K562 (cell line): ENCODE results near the gene HLF. TPM values are rescaled to one million over a fixed set of nuclear protein-coding genes. Genes with fewer than 3 reads are reported as not detected.
A peak's percentile ranks its signal among the peaks of the same experiment; 100 is the strongest.

Experiments used
- ATAC-seq: fragments of 200-7000 bp; cut with Tn5 transposase; 3 replicates; pipeline ENCODE4 v1.9.1; 2020; ENCODE audit warnings: moderate library complexity
- BruUV-seq: library from RNA; stranded (reverse); fragments of 400-500 nt; replicated peaks from 2 replicates; lab custom pipeline; 2021; lab: Mats Ljungman, UMichigan
- CTCF ChIA-PET: fragments of 300-600 bp; formaldehyde crosslinking; extraction: SDS; loops from one replicate; lab custom pipeline; 2021; ENCODE audit warnings: low intra/inter-chr PET ratio; lab: Yijun Ruan, JAX
- POLR2A ChIA-PET: fragments of 300-600, 350-650 bp; sonication (Branson Sonifier 250); formaldehyde crosslinking; extraction: SDS; loops from one replicate; lab custom pipeline; 2021; ENCODE audit warnings: antibody characterized with exemption, inconsistent platforms; lab: Yijun Ruan, JAX
- DNase-seq, 4 experiments: peaks; one replicate each; pipeline versions ENCODE4 v3.0.0 to v3.0.0-alpha.2; 2011 to 2018; ENCODE audit warnings: low spot score in 3 of 4, mixed read lengths in 3 of 4; ENCODE audit errors: extremely low read depth in 1 of 4
- FAIRE-seq: peaks from 2 replicates; lab custom pipeline; 2011; peaks lifted over from hg19 to GRCh38; lab: Jason Lieb, UNC
- H2AFZ ChIP-seq: 2 replicates; pipeline ENCODE4 v1.6.0; 2011; ENCODE audit warnings: low read depth, low read length, control low read depth, inconsistent platforms
- H3K27ac ChIP-seq: fragments of 200-600 bp; 3 replicates; pipeline ENCODE4 v1.8.0; 2011; ENCODE audit warnings: low read depth, mild to moderate bottlenecking, control low read depth, inconsistent platforms, low read length, moderate library complexity, mixed read lengths; ENCODE audit errors: extremely low read depth
- H3K27me3 ChIP-seq, 2 experiments: fragments of 300-600 bp in 1 of 2; 2 replicates in 1 of 2; 3 replicates in 1 of 2; pipeline versions ENCODE4 v1.6.0 to v1.8.0; 2011; ENCODE audit warnings: inconsistent platforms in 2 of 2, low read length in 2 of 2, mild to moderate bottlenecking in 1 of 2, mixed read lengths in 1 of 2, moderate library complexity in 1 of 2; ENCODE audit not compliant: control insufficient read depth in 2 of 2, insufficient read depth in 2 of 2
- H3K36me3 ChIP-seq: fragments of 300-600 bp; 3 replicates; pipeline ENCODE4 v1.8.0; 2011; ENCODE audit warnings: mild to moderate bottlenecking, low read length, inconsistent platforms; ENCODE audit not compliant: control insufficient read depth, insufficient read depth
- H3K4me1 ChIP-seq, 2 experiments: fragments of 200-600 bp in 1 of 2; replicated peaks in 1 of 2; 2 replicates in 1 of 2; 3 replicates in 1 of 2; pipeline versions ENCODE4 v1.5.1 to v1.8.0; 2011; ENCODE audit warnings: inconsistent platforms in 2 of 2, low read length in 2 of 2, mild to moderate bottlenecking in 1 of 2, mixed read lengths in 1 of 2, moderate library complexity in 1 of 2; ENCODE audit not compliant: control insufficient read depth in 2 of 2, insufficient read depth in 2 of 2
- H3K4me2 ChIP-seq: 2 replicates; pipeline ENCODE4 v1.6.1; 2011; ENCODE audit warnings: low read length, control low read depth, inconsistent platforms, mixed read lengths; ENCODE audit not compliant: insufficient read depth
- H3K4me3 ChIP-seq: fragments of 200-600 bp; sonication (generic), shearing (Covaris generic); 2 replicates; pipeline ENCODE4 v1.5.1; 2016; ENCODE audit warnings: control low read depth, inconsistent platforms
- H3K79me2 ChIP-seq: fragments of 200-600 bp; 3 replicates; pipeline ENCODE4 v1.8.0; 2011; ENCODE audit warnings: low read length, inconsistent platforms; ENCODE audit not compliant: control insufficient read depth, insufficient read depth
- H3K9ac ChIP-seq, 2 experiments: 2 replicates each; pipeline versions ENCODE4 v1.6.0 to v1.6.1; 2011; ENCODE audit warnings: low read depth in 2 of 2, low read length in 2 of 2, control low read depth in 1 of 2, inconsistent platforms in 1 of 2, mild to moderate bottlenecking in 1 of 2, mixed read lengths in 1 of 2; ENCODE audit not compliant: insufficient read depth in 1 of 2
- H3K9me1 ChIP-seq: one replicate; pipeline ENCODE4 v1.6.0; 2011; ENCODE audit warnings: inconsistent platforms, mild to moderate bottlenecking, low read length, moderate library complexity; ENCODE audit not compliant: control insufficient read depth, insufficient read depth
- H3K9me3 ChIP-seq: replicated peaks from 2 replicates; pipeline ENCODE4 v1.5.1; 2011; ENCODE audit warnings: low read depth, low read length, inconsistent platforms; ENCODE audit not compliant: control insufficient read depth, insufficient read depth
- H4K20me1 ChIP-seq: replicated peaks from 2 replicates; pipeline ENCODE4 v1.6.1; 2011; ENCODE audit warnings: low read length, inconsistent platforms, mixed read lengths; ENCODE audit not compliant: control insufficient read depth, insufficient read depth
- BACH1 ChIP-seq: fragments of 200-800 bp; sonication (Bioruptor generic); IDR thresholded peaks from 2 replicates; pipeline ENCODE4 v1.6.1; 2016; ENCODE audit warnings: missing genetic modification characterization, missing compliant biosample characterization
- EGR1 ChIP-seq: fragments of 450-650 bp; conservative IDR thresholded peaks from 2 replicates; pipeline ENCODE4 v1.6.1; 2017; ENCODE audit warnings: mild to moderate bottlenecking
- HDGF ChIP-seq: fragments of 450-650 bp; IDR thresholded peaks from 2 replicates; pipeline ENCODE4 v1.6.1; 2016
- KDM1A ChIP-seq, 2 experiments: fragments of 450-650 bp; IDR thresholded peaks; 2 replicates each; pipeline ENCODE4 v1.6.1; 2016; ENCODE audit warnings: mild to moderate bottlenecking in 2 of 2
- WGBS: fragments of 100-300 bp; shearing (Covaris generic); methylation state at CpG from one replicate; pipeline ENCODE4 v1.1.6; 2016; ENCODE audit warnings: low coverage, mixed read lengths; ENCODE audit not compliant: insufficient coverage; ENCODE audit errors: missing lambda C conversion rate; 5-methylcytosine and 5-hydroxymethylcytosine counted together
- in situ Hi-C: fragments of 300-500 bp; cut with MboI; formaldehyde crosslinking; loops from 4 replicates; pipeline ENCODE4 v1.15.0; 2018; ENCODE audit warnings: inconsistent platforms, mixed read lengths
- intact Hi-C: fragments of 100-400 bp; cut with micrococcal nuclease; formaldehyde crosslinking; loops from 2 replicates; pipeline ENCODE4 v1.14.2; 2022
- polyA plus RNA-seq, 8 experiments: library from polyadenylated mRNA; depleted of rRNA in 4 of 8; stranded (reverse) in 5 of 8; unstranded in 3 of 8; fragments of >200 nt; fragmentation: Nextera tagmentation in 2 of 8; fragmentation: Illumina TruSeq in 1 of 8; extraction: Ambion mirVana in 2 of 8; extraction: Trizol in 1 of 8; gene quantifications; 2 replicates each; pipeline versions ENCODE4 v1.2.1 to v1.2.3, GENCODE V29; 2011 to 2014; ENCODE audit warnings: inconsistent platforms in 1 of 8, missing spikeins in 1 of 8
- total RNA-seq, 7 experiments: library from RNA; depleted of rRNA in 6 of 7; stranded (reverse); fragments of >200 nt in 6 of 7; fragmentation: Illumina TruSeq in 2 of 7; extraction: Trizol in 2 of 7; gene quantifications; 2 replicates each; pipeline versions ENCODE4 v1.2.1 to v1.2.3, GENCODE V29; 2011 to 2021; ENCODE audit warnings: low replicate concordance in 1 of 7
- TF ChIP-seq, protein P1 (sequence below): IDR thresholded peaks from 2 replicates; pipeline ENCODE4 v1.6.1; 2016; ENCODE audit warnings: missing genetic modification characterization, missing compliant biosample characterization
- TF ChIP-seq, protein P2 (sequence below): fragments of 450-650 bp; conservative IDR thresholded peaks from 2 replicates; pipeline ENCODE4 v1.6.1; 2016; ENCODE audit warnings: missing genetic modification characterization, low read depth, mild to moderate bottlenecking, control low read depth, missing compliant biosample characterization
- TF ChIP-seq, protein P3 (sequence below): fragments of 450-650 bp; formaldehyde crosslinking; IDR thresholded peaks from 2 replicates; pipeline ENCODE4 v1.4.0; 2020; ENCODE audit warnings: mild to moderate bottlenecking, mixed read lengths

HLF gene
- total and polyA plus RNA-seq, 9 of the 15 experiments (the other 6 are each of a cell fraction or from before 2014, with no cell fraction given): 0.03 to 0.24 (median 0.09) TPM

- Histone ChIP-seq H2AFZ (no peak overlapping the region), H3K36me3 (no peaks in the 10 kb centered on the region), H3K4me1 (peaks cover 7 to 11% of the 10 kb centered on the region in 2 experiments; a peak in 4 of 5 replicates), H4K20me1 (no peaks in the 10 kb centered on the region), H3K9me3 (no peaks in the 10 kb centered on the region), H3K79me2 (no peaks in the 10 kb centered on the region), H3K27ac (no peak overlapping the region), H3K27me3 (no peaks in the 10 kb centered on the region), H3K9ac (no peak overlapping the region), H3K9me1 (no peaks in the 10 kb centered on the region), H3K4me3 (no peak overlapping the region), H3K4me2 (no peak overlapping the region)
- no TSS peak for BruUV-seq
- intact Hi-C loops (no loop called here), in situ Hi-C loops (no loop called here)
- CTCF ChIA-PET: no interaction called here
- no peak; the same call in 2 of the 3 replicates for ATAC-seq
- POLR2A ChIA-PET: interaction anchor here (0.6 kb wide), 1 partner anchor 946 kb away, joined by 3 read pairs; no protein-coding TSS in a partner anchor
- no peak for TF ChIP-seq HDGF
- 0 out of 2 replicates have a peak, but pooled peaks have one; percentile 9 for TF ChIP-seq EGR1
- WGBS: 28% methylated on average over 6 of the region's 6 CpGs
- DNase-seq: no peak
- no peak for FAIRE-seq
These were observed 70.3 kb downstream of the HLF start for GRCh38 chr17:55334881-55335540.

GRCh38 chr17:55335625-55336024 is 70.9 kb downstream of the HLF start:
- Histone ChIP-seq H3K36me3 (no peaks in the 10 kb centered on the region), H4K20me1 (no peaks in the 10 kb centered on the region), H3K27ac (no peak overlapping the region), H2AFZ (no peak overlapping the region), H3K79me2 (no peaks in the 10 kb centered on the region), H3K4me2 (no peak overlapping the region), H3K4me1 (peaks cover 7 to 15% of the 10 kb centered on the region in 2 experiments; a peak in 4 of 5 replicates), H3K4me3 (no peak overlapping the region), H3K9ac (no peak overlapping the region), H3K27me3 (no peaks in the 10 kb centered on the region), H3K9me3 (no peaks in the 10 kb centered on the region), H3K9me1 (no peaks in the 10 kb centered on the region)
- ATAC-seq (no peak), DNase-seq (no peak), FAIRE-seq (no peak)
- CTCF ChIA-PET: no interaction called here
- intact Hi-C loops (no loop called here), in situ Hi-C loops (no loop called here)
- POLR2A ChIA-PET: interaction anchor here (0.6 kb wide), 1 partner anchor 947 kb away, joined by 3 read pairs; no protein-coding TSS in a partner anchor
- no TSS peak for BruUV-seq
- TF ChIP-seq, protein P1, sequence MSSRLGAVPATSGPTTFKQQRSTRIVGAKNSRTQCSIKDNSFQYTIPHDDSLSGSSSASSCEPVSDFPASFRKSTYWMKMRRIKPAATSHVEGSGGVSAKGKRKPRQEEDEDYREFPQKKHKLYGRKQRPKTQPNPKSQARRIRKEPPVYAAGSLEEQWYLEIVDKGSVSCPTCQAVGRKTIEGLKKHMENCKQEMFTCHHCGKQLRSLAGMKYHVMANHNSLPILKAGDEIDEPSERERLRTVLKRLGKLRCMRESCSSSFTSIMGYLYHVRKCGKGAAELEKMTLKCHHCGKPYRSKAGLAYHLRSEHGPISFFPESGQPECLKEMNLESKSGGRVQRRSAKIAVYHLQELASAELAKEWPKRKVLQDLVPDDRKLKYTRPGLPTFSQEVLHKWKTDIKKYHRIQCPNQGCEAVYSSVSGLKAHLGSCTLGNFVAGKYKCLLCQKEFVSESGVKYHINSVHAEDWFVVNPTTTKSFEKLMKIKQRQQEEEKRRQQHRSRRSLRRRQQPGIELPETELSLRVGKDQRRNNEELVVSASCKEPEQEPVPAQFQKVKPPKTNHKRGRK (tag): peak; percentile 88
- TF ChIP-seq, protein P2, sequence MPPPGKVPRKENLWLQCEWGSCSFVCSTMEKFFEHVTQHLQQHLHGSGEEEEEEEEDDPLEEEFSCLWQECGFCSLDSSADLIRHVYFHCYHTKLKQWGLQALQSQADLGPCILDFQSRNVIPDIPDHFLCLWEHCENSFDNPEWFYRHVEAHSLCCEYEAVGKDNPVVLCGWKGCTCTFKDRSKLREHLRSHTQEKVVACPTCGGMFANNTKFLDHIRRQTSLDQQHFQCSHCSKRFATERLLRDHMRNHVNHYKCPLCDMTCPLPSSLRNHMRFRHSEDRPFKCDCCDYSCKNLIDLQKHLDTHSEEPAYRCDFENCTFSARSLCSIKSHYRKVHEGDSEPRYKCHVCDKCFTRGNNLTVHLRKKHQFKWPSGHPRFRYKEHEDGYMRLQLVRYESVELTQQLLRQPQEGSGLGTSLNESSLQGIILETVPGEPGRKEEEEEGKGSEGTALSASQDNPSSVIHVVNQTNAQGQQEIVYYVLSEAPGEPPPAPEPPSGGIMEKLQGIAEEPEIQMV: 0 out of 2 replicates have a peak, but pooled peaks have one; percentile 35
- TF ChIP-seq, protein P3, sequence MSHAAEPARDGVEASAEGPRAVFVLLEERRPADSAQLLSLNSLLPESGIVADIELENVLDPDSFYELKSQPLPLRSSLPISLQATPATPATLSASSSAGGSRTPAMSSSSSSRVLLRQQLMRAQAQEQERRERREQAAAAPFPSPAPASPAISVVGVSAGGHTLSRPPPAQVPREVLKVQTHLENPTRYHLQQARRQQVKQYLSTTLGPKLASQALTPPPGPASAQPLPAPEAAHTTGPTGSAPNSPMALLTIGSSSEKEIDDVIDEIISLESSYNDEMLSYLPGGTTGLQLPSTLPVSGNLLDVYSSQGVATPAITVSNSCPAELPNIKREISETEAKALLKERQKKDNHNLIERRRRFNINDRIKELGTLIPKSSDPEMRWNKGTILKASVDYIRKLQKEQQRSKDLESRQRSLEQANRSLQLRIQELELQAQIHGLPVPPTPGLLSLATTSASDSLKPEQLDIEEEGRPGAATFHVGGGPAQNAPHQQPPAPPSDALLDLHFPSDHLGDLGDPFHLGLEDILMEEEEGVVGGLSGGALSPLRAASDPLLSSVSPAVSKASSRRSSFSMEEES (CRISPR knock-in tag): no peak
- TF ChIP-seq BACH1 (tag): no peak
- TF ChIP-seq KDM1A (IDR thresholded peaks at IDR 0.05): peak in 1 of 2 experiments; percentile 23; a peak in 1 of 4 replicates
